GM18517 (cell line): ENCODE results near the gene FBXO21.
"Not testable (repeated sequence)": the region's sequence is repeated elsewhere in the genome, so short reads cannot be mapped to it uniquely, and the experiment has no call there.

Source experiments
- ATAC-seq: cut with Tn5 transposase; IDR thresholded peaks from one replicate; pipeline ENCODE4 v1.9.1; 2021; ENCODE audit warnings: mild to moderate bottlenecking, moderate library complexity; ENCODE audit not compliant: unreplicated experiment

FBXO21 gene, protein sequence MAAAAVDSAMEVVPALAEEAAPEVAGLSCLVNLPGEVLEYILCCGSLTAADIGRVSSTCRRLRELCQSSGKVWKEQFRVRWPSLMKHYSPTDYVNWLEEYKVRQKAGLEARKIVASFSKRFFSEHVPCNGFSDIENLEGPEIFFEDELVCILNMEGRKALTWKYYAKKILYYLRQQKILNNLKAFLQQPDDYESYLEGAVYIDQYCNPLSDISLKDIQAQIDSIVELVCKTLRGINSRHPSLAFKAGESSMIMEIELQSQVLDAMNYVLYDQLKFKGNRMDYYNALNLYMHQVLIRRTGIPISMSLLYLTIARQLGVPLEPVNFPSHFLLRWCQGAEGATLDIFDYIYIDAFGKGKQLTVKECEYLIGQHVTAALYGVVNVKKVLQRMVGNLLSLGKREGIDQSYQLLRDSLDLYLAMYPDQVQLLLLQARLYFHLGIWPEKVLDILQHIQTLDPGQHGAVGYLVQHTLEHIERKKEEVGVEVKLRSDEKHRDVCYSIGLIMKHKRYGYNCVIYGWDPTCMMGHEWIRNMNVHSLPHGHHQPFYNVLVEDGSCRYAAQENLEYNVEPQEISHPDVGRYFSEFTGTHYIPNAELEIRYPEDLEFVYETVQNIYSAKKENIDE

GRCh38 chr12:117190210-117190781 lies at the start of gene FBXO21:
Gene FBXO21, minus strand, starts transcription at chr12:117190470. Its CDS starts 14 bp downstream, at chr12:117190456.
- peak; percentile 93 for ATAC-seq

DNA sequence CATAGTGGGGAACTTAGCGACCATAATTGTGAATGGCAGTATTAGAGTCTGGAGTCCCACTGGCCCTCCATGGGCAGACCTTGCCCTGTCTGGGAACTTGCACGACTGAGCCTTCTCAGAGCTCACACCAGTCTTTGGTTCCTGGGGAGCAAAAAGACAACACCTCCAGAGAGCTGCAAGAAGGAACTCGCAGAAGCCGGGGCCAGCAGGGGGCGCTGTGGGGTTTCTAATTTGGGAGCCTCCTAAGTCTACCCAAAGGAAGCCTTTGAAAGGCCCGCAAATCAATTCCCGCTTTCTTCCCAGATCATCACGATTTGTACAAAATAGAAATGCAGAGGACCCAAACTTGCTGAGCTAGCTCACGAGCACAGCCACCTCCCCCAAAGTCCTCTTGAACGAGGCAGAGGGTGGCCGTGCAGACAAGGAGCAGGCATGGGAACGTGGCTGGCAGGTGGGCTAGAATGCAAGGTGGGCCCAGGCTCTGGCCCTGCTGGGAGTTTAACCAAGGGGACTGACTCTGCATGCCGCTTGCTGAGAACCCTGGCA lies 46.3 kb upstream of the FBXO21 start:
- no peak for ATAC-seq

DNA sequence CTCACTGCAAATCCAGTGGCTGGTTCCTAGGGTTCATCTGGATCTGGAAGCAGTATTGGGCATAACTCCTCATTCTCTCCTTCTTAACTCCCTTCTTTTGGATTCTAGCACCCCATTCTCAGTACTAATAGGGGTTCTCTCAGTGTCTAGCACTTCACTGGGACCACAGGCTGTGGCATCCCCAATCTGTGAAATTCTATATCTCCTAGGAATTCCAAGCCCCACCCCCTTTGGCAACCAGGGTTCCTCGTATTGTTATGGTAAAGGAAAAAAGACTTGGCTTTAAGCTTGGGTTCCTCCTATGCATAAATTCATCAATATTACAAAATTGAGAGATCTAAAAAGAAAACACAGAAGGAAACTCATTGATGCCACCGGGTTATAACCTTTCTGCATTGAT lies 45.0 kb upstream of the FBXO21 start:
- ATAC-seq, result no peak

- ATAC-seq, result no peak
Measured at GRCh38 chr12:117234441-117234840, 44.2 kb upstream of the FBXO21 start.

DNA sequence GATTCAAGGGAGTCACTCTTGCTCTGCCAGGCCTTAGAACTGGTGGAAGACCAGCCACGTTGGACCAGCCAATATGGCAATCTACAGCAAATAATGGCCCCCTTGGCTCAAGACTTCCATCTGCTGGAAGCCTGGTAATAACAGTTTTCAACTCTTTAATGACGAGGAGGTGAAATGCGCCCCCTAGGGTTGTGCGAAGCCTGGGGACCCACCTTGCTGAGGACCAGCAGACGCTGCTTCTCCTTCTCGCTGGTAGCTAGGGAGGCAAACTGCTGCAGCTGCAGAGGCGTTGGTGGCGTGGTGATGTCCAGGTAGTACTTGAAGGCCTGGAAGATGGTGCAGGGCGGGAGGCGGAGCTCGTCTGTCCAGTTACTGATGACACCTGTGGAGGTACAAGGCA lies 41.5 kb upstream of the FBXO21 start:
- ATAC-seq, result no peak

GRCh38 chr12:117228239-117228638 lies 38.0 kb upstream of the FBXO21 start:
- no peak for ATAC-seq

- ATAC-seq, result no peak
Measured at GRCh38 chr12:117227000-117227653, 36.9 kb upstream of the FBXO21 start.

- no peak for ATAC-seq
Measured at GRCh38 chr12:117226505-117226904, 36.2 kb upstream of the FBXO21 start.

GRCh38 chr12:117225179-117225578 lies 34.9 kb upstream of the FBXO21 start:
- ATAC-seq, result no peak

DNA sequence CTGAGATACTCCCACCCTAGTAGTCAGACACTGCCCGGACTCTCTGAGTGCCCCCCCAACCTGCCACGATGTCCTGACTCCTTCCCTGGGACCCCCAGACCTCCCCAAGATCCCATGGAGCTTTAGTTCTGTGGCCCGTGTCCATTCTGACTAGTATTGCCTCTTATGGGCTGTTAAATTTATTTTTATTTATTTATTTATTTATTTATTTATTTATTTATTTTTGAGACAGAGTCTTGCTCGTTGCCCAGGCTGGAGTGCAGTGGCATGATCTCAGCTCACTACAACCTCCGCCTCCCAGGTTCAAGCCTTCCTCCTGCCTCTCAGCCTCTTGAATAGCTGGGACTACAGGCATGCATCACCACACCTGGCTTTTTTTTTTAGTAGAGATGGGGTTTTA lies 30.7 kb upstream of the FBXO21 start:
- ATAC-seq, result not testable (repeated sequence)

- ATAC-seq, result no peak
Measured at GRCh38 chr12:117218149-117218548, 27.9 kb upstream of the FBXO21 start.

- no peak for ATAC-seq
Measured at GRCh38 chr12:117216686-117217085, 26.4 kb upstream of the FBXO21 start.

- no peak for ATAC-seq
Measured at GRCh38 chr12:117214797-117215196, 24.5 kb upstream of the FBXO21 start.

DNA sequence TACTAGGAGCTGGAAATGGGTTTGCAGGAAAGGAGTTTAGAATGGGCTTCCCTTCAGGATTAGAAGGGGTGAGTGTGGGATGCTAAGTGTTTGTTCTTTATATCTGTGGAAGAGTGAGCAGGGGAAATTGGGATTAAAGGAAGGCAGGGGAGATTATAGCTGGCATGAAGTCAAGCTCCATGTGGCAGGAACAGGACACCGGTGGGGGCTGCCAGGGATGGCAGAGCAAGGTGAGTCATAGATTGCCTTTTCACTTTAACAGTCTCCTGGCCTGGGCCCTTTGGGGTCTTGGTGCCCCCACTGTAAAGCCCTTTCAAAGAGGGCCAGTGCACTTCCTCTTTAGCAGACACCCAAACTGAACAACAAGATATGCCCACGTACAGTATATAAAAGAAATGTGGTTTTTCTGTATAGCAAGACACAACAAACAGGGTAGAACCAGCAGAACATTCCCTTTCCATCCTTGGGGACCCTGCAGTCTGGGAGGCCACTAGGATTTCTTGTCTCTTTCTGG lies 23.1 kb upstream of the FBXO21 start:
- no peak for ATAC-seq

DNA sequence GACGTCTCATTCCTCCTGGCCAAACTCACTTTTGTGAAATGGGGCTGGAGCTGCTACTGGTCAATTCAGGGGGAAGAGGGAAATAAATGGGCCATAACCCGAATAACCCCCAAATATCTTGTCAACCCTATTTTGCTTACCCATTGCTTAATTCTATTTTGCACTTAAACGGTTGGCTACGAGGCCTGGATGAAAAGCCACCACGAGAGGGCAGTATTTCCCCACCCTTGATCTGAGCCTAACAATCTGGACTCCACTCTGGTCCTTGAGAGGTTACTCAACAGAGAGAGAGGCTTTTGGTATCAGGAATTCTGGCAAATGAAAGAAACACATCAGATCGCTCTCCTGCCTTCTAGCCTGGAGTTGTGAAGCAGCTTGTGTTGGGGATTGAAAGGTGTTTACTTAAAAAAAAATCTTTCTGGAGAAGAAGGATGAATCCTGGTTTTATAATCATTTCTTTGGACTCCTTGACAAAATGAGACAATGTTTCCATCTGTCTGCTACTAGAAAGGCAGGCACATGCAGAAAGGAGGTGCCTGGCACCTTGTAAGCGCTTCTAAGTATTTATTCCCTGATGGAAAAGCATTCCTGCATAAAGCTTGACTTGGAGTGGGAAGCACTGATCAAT lies 22.4 kb upstream of the FBXO21 start:
- no peak for ATAC-seq

- no peak for ATAC-seq
Measured at GRCh38 chr12:117210266-117210918, 20.1 kb upstream of the FBXO21 start.

GRCh38 chr12:117209626-117210025 lies 19.4 kb upstream of the FBXO21 start:
- ATAC-seq, result no peak

- no peak for ATAC-seq
Measured at GRCh38 chr12:117208811-117209455, 18.7 kb upstream of the FBXO21 start.

- no peak for ATAC-seq
Measured at GRCh38 chr12:117208206-117208605, 17.9 kb upstream of the FBXO21 start.

DNA sequence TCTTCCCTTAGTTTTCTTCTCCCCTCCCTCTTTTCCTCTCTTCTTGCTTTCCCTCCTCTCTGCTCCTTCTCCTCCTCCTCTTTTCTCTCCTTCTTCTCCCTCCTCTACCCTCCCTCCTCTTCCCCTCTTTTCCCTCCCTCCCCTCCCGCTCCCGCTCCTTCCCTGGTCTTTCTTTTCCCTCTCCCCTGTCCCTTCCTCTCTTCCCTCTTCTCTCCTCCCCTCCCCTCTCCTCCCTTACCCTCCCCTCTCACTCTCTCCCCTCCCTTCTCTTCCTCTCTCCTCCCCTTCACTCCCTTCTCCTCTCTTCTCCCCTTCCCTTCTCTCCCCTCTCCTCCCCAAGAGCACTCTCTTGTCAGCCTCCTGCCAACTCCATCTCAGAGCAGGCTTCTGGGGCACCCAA lies 17.4 kb upstream of the FBXO21 start:
- ATAC-seq, result no peak
